Measurements from ENCODE around the gene CYP27A1. TPM values are rescaled to one million over a fixed set of nuclear protein-coding genes. Genes with fewer than 3 reads are reported as not detected.

The CYP27A1 gene
- total RNA-seq, 6 donors from 2014 or later: 70.1 to 178 (median 160) TPM

- 82 to 89% methylated on average over 2 of the region's 2 CpGs for WGBS, 2 donors
- peaks cover 7 to 42% (median 31%) of the 10 kb centered on the region in 4 donors for H3K36me3 ChIP-seq
- DNase-seq (no peak), ATAC-seq (ENCODE audit: low FRiP score in 2 of 2) (no peak)
- H3K4me1 ChIP-seq: peaks cover 11 to 26% (median 25%) of the 10 kb centered on the region in 4 donors
- no peak overlapping the region for H3K27ac ChIP-seq
- no peaks in the 10 kb centered on the region for H3K27me3 ChIP-seq
- H3K4me3 ChIP-seq: no peak overlapping the region
- no peaks in the 10 kb centered on the region for H3K9me3 ChIP-seq
- TF ChIP-seq, protein P1, sequence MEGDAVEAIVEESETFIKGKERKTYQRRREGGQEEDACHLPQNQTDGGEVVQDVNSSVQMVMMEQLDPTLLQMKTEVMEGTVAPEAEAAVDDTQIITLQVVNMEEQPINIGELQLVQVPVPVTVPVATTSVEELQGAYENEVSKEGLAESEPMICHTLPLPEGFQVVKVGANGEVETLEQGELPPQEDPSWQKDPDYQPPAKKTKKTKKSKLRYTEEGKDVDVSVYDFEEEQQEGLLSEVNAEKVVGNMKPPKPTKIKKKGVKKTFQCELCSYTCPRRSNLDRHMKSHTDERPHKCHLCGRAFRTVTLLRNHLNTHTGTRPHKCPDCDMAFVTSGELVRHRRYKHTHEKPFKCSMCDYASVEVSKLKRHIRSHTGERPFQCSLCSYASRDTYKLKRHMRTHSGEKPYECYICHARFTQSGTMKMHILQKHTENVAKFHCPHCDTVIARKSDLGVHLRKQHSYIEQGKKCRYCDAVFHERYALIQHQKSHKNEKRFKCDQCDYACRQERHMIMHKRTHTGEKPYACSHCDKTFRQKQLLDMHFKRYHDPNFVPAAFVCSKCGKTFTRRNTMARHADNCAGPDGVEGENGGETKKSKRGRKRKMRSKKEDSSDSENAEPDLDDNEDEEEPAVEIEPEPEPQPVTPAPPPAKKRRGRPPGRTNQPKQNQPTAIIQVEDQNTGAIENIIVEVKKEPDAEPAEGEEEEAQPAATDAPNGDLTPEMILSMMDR (IDR thresholded peaks at IDR 0.05): no peak
- TF ChIP-seq POLR2AphosphoS5 (IDR thresholded peaks at IDR 0.05) (no peak), EP300 (IDR thresholded peaks at IDR 0.05) (no peak), POLR2A (IDR thresholded peaks at IDR 0.05) (no peak)
Measured at GRCh38 chr2:218736531-218736930, 45.4 kb upstream of the CYP27A1 start.

GRCh38 chr2:218743068-218743467 is 38.9 kb upstream of the CYP27A1 start:
- H3K4me1 ChIP-seq: peaks cover 0 to 11% (median 2%) of the 10 kb centered on the region in 4 donors
- H3K27me3 ChIP-seq: no peaks in the 10 kb centered on the region
- TF ChIP-seq POLR2A (IDR thresholded peaks at IDR 0.05) (no peak), POLR2AphosphoS5 (IDR thresholded peaks at IDR 0.05) (no peak), EP300 (IDR thresholded peaks at IDR 0.05) (no peak)
- TF ChIP-seq, protein P1 (IDR thresholded peaks at IDR 0.05): no peak
- DNase-seq (no peak), ATAC-seq (ENCODE audit: low FRiP score in 2 of 2) (no peak)
- peaks cover 16 to 87% (median 44%) of the 10 kb centered on the region in 4 donors for H3K36me3 ChIP-seq
- no peak overlapping the region for H3K27ac ChIP-seq
- WGBS, 2 donors: 67 to 83% methylated on average over 6 of the region's 6 CpGs
- H3K4me3 ChIP-seq: no peak overlapping the region
- no peaks in the 10 kb centered on the region for H3K9me3 ChIP-seq

- TF ChIP-seq POLR2AphosphoS5 (IDR thresholded peaks at IDR 0.05) (no peak), POLR2A (IDR thresholded peaks at IDR 0.05) (no peak), EP300 (IDR thresholded peaks at IDR 0.05) (no peak)
- TF ChIP-seq, protein P1 (IDR thresholded peaks at IDR 0.05): no peak
- H3K36me3 ChIP-seq: peaks cover 14 to 87% (median 45%) of the 10 kb centered on the region in 4 donors
- no peaks in the 10 kb centered on the region for H3K27me3 ChIP-seq
- no peak for ATAC-seq (ENCODE audit: low FRiP score in 2 of 2)
- no peaks in the 10 kb centered on the region for H3K9me3 ChIP-seq
- peak overlapping the region in 2 of 4 donors; percentile 71 to 73 for H3K27ac ChIP-seq
- DNase-seq: no peak
- 36 to 49% methylated on average over 3 of the region's 3 CpGs for WGBS, 2 donors
- no peak overlapping the region for H3K4me3 ChIP-seq
- H3K4me1 ChIP-seq: peaks cover 0 to 11% (median 2%) of the 10 kb centered on the region in 4 donors
Measured at GRCh38 chr2:218744615-218745014, 37.3 kb upstream of the CYP27A1 start.

GRCh38 chr2:218745160-218745558 is 36.8 kb upstream of the CYP27A1 start:
- DNase-seq (peak in 1 of 2 donors; percentile 76), ATAC-seq (ENCODE audit: low FRiP score in 2 of 2) (peak; percentile 69 to 87)
- H3K36me3 ChIP-seq: peaks cover 14 to 87% (median 48%) of the 10 kb centered on the region in 4 donors
- no peaks in the 10 kb centered on the region for H3K27me3 ChIP-seq
- no peaks in the 10 kb centered on the region for H3K9me3 ChIP-seq
- peaks cover 0 to 11% (median 2%) of the 10 kb centered on the region in 4 donors for H3K4me1 ChIP-seq
- H3K27ac ChIP-seq: peak overlapping the region in 2 of 4 donors; percentile 71 to 73
- no peak overlapping the region for H3K4me3 ChIP-seq
- TF ChIP-seq EP300 (IDR thresholded peaks at IDR 0.05) (peak in 1 of 4 donors; percentile 26), POLR2AphosphoS5 (IDR thresholded peaks at IDR 0.05) (peak; percentile 61 to 75), POLR2A (IDR thresholded peaks at IDR 0.05) (peak in 1 of 4 donors; percentile 55)
- TF ChIP-seq, protein P1 (IDR thresholded peaks at IDR 0.05): no peak
- 56 to 68% methylated on average over 5 of the region's 5 CpGs for WGBS, 2 donors
